Lung microvascular endothelial cell (primary cell): ENCODE data around the gene LSG1. TPM values are rescaled to one million over a fixed set of nuclear protein-coding genes. Genes with fewer than 3 reads are reported as not detected.

Experiments
- total RNA-seq: library from RNA; depleted of rRNA; stranded (reverse); fragments of >200 nt; gene quantifications from 2 replicates; pipeline ENCODE4 v1.2.1, GENCODE V29; 2014

Gene LSG1
- total RNA-seq, 1 donor from 2014 or later = 54.6 TPM

Other genes starting within 250 kb of the LSG1 start
- gene ATP13A3, start 185.2 kb downstream of the LSG1 start, total RNA-seq = 71.7 and 121 TPM in 2 replicates
- gene TMEM44, start 38.8 kb downstream of the LSG1 start, total RNA-seq = 27.5 and 48.6 TPM in 2 replicates
- 93.1 and 227 TPM in 2 replicates for gene FAM43A, start 13.7 kb upstream of the LSG1 start, total RNA-seq